Activated CD4-positive, alpha-beta T cell treated with anti-CD3 and anti-CD28 coated beads for 1 hour (primary cell): ENCODE data around the gene RMND5B.

Experiments used
- DNase-seq: peaks from one replicate; pipeline ENCODE4 v3.0.0-alpha.2; 2020

Gene RMND5B

GRCh38 chr5:178136990-178137389 is 6.2 kb downstream of the RMND5B start:
- DNase-seq, result no peak

GRCh38 chr5:178137991-178138390 is 7.2 kb downstream of the RMND5B start:
- DNase-seq, result no peak

GRCh38 chr5:178141550-178141949 is 10.7 kb downstream of the RMND5B start:
- no peak for DNase-seq

- no peak for DNase-seq
These were observed 11.8 kb downstream of the RMND5B start for GRCh38 chr5:178142642-178143041.

- no peak for DNase-seq
These were observed 12.4 kb downstream of the RMND5B start for GRCh38 chr5:178143246-178143645.

- no peak for DNase-seq
These were observed 13.1 kb downstream of the RMND5B start for GRCh38 chr5:178143901-178144300.

- peak; percentile 65 for DNase-seq
These were observed 15.4 kb downstream of the RMND5B start for GRCh38 chr5:178145965-178146820.

GRCh38 chr5:178147406-178147805 is 16.6 kb downstream of the RMND5B start:
- DNase-seq, result no peak

GRCh38 chr5:178149199-178149932 is 18.6 kb downstream of the RMND5B start:
- DNase-seq, result no peak

- DNase-seq, result no peak
These were observed 20.3 kb downstream of the RMND5B start for GRCh38 chr5:178150977-178151734.

GRCh38 chr5:178152491-178153444 is 22.0 kb downstream of the RMND5B start:
- no peak for DNase-seq

GRCh38 chr5:178153530-178154340 is 22.9 kb downstream of the RMND5B start, which contains the start of gene NHP2:
Gene NHP2 (minus strand): TSS chr5:178153885. CDS start chr5:178153817, 68 bp downstream.
- DNase-seq, result peak; percentile 96

GRCh38 chr5:178155065-178155464 is 24.3 kb downstream of the RMND5B start:
- DNase-seq, result no peak

- DNase-seq, result no peak
These were observed 29.4 kb downstream of the RMND5B start for GRCh38 chr5:178160176-178160575.

- no peak for DNase-seq
These were observed 31.7 kb downstream of the RMND5B start for GRCh38 chr5:178162481-178162880.

GRCh38 chr5:178163772-178164735 is 33.2 kb downstream of the RMND5B start:
- DNase-seq, result peak; percentile 90

- DNase-seq, result no peak
These were observed 34.8 kb downstream of the RMND5B start for GRCh38 chr5:178165581-178165980.

- no peak for DNase-seq
These were observed 39.6 kb downstream of the RMND5B start for GRCh38 chr5:178170455-178170854.

- no peak for DNase-seq
These were observed 43.6 kb downstream of the RMND5B start for GRCh38 chr5:178174456-178174855.

- DNase-seq, result no peak
These were observed 46.0 kb downstream of the RMND5B start for GRCh38 chr5:178176791-178177190.
